Activated CD4-positive, alpha-beta T cell treated with anti-CD3 and anti-CD28 coated beads, Interleukin-2, amount 10 ng/mL, durations not matched to agents 7 days and 5 days (primary cell): ENCODE data around the gene OR52L1. TPM values are rescaled to one million over a fixed set of nuclear protein-coding genes. Genes with fewer than 3 reads are reported as not detected.

Experiments used
- CTCF ChIA-PET: fragments of 350-600 bp; sonication (Branson Sonifier 250); formaldehyde crosslinking; loops from one replicate; lab custom pipeline; 2021; ENCODE audit warnings: antibody characterized with exemption; lab: Charles Lee
- POLR2A ChIA-PET: fragments of 350-600 bp; sonication (Branson Sonifier 250); formaldehyde crosslinking; loops from one replicate; lab custom pipeline; 2021; ENCODE audit warnings: antibody characterized with exemption; lab: Charles Lee
- DNase-seq: peaks from one replicate; pipeline ENCODE4 v3.0.0-alpha.2; 2020
- H3K27ac Mint-ChIP-seq: one replicate; pipeline ENCODE4 v1.8.0; 2021; ENCODE audit warnings: mild to moderate bottlenecking, moderate library complexity, mixed read lengths
- H3K27me3 Mint-ChIP-seq: one replicate; pipeline ENCODE4 v1.8.0; 2021; ENCODE audit warnings: mixed read lengths
- H3K36me3 Mint-ChIP-seq: one replicate; pipeline ENCODE4 v1.8.0; 2021; ENCODE audit warnings: low read depth, mixed read lengths
- H3K4me1 Mint-ChIP-seq: one replicate; pipeline ENCODE4 v1.8.0; 2021; ENCODE audit warnings: mixed read lengths
- H3K4me3 Mint-ChIP-seq: one replicate; pipeline ENCODE4 v1.8.0; 2021; ENCODE audit warnings: mild to moderate bottlenecking, moderate library complexity, mixed read lengths
- H3K9me3 Mint-ChIP-seq: one replicate; pipeline ENCODE4 v1.8.0; 2021; ENCODE audit warnings: mixed read lengths
- total RNA-seq, 2 experiments: library from RNA; stranded (reverse); gene quantifications; one replicate each; pipeline ENCODE4 v1.2.3, GENCODE V29; 2021

The OR52L1 gene
- total RNA-seq = not detected

DNA sequence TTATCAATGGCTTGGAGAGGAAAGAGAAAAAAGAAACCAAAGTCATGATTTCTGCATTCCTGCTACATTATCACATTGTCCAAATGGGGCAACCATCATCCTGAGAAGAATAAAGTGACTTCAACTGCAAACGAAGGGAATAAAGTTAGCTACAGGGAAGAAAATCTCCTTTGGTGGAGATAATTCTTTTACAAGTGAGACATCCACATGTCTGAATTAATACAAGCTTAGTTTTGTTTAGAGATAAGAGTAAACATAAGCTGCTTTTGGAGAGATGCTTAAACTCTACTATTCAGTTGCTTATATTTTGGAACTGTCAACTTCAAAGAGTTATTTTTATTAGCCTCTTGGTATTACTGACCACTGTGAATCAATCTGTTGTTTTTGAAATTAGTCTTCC, at the start of gene OR52L1:
TSS of gene OR52L1 (minus strand) at position 101 of the 400 bp plus-strand sequence. CDS start at position 46, 55 bp downstream.
- no peaks in the 10 kb centered on the region for H3K36me3 Mint-ChIP-seq
- peaks cover 12% of the 10 kb centered on the region for H3K27me3 Mint-ChIP-seq
- ChIA-PET CTCF (no interaction called here), POLR2A (no interaction called here)
- H3K9me3 Mint-ChIP-seq = no peaks in the 10 kb centered on the region
- no peak within 1 kb of the TSS for H3K27ac Mint-ChIP-seq
- DNase-seq = no peak
- no peaks in the 10 kb centered on the region for H3K4me1 Mint-ChIP-seq
- H3K4me3 Mint-ChIP-seq = no peak within 1 kb of the TSS

DNA sequence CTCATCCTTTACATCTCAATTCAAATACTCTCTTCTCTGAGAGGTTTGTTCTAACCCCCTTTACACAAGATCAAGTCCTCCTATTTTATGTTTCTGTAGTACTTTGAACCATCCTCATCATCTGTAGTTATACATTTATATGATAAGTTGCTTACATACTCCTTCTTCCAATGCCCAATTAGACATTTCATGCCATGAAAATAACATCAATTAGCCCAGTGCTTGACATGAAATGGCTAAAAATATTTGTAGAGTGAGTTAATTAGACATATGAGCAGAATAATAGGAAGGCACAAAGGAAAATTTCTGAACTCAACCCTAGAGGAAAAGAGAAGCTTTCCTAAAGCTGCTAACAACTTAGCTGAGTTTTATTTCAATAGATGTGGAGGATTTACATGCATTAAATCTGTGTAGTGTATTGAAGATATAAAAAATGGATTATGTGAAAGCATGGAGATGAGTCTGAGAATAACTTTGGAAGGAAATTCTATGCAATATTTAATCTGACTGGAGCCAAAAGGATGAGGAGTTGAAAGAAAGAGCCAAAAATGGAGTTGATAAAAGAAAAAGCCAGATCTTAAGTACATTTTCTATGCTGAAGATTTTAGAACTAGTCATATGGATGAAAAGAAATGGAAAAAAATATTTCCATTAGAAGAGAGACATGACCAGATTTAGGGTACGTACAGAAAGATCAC, 44.1 kb upstream of the OR52L1 start, which contains the start of gene OR56A1:
TSS of gene OR56A1 (minus strand) at position 51 of the 698 bp plus-strand sequence. CDS start 3,066 bp downstream, outside the sequence.
- H3K27me3 Mint-ChIP-seq = peaks cover 12% of the 10 kb centered on the region
- ChIA-PET POLR2A (no interaction called here), CTCF (no interaction called here)
- no peaks in the 10 kb centered on the region for H3K4me1 Mint-ChIP-seq
- no peaks in the 10 kb centered on the region for H3K9me3 Mint-ChIP-seq
- no peak for DNase-seq
- no peaks in the 10 kb centered on the region for H3K36me3 Mint-ChIP-seq
- H3K27ac Mint-ChIP-seq = no peak within 1 kb of the TSS
- no peak within 1 kb of the TSS for H3K4me3 Mint-ChIP-seq

DNA sequence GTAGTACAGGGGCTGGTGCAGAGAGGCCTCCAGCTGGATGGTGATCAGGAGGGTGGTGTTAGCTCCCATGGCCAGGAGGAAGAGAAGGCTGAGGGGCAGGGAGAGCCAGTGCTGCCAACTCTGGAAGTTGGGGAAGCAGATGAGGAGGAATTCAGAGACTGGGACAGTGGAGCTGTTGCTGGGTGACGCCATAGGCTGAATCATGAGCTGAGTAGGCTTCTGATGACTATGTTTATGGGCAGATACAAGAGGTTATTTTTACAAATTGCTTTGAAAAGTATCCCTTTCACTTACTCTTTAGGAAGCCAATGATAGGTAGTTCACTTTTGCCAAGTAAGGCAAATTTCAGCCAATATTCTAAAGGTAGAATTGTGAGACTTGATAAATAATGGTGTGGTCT, 40.7 kb upstream of the OR52L1 start:
- ChIA-PET POLR2A (no interaction called here), CTCF (no interaction called here)
- Mint-ChIP-seq H3K36me3 (no peaks in the 10 kb centered on the region), H3K4me1 (no peaks in the 10 kb centered on the region), H3K9me3 (no peaks in the 10 kb centered on the region), H3K27me3 (peaks cover 21% of the 10 kb centered on the region), H3K27ac (no peak overlapping the region), H3K4me3 (no peak overlapping the region)
- no peak for DNase-seq

DNA sequence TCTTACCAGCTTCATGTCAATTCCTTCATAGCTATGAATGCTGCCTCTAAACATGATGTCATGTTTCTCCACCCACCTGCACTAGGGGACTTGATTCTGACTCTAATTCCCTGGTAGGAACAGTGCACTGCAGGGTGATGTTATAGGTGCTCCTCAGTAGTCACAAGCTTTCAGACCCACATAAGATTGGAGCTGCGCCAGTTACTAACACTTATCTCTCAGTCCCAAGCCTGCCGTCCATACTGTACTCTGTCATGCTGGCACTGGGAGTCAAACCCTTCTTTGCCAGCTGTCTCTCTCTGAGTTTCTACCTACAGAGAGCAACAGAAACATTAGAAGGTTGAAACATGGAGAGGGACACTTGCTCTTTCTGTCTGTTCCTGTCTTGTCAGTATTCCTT, 38.3 kb upstream of the OR52L1 start:
- H3K9me3 Mint-ChIP-seq = no peaks in the 10 kb centered on the region
- H3K4me1 Mint-ChIP-seq = no peaks in the 10 kb centered on the region
- no peaks in the 10 kb centered on the region for H3K36me3 Mint-ChIP-seq
- H3K27me3 Mint-ChIP-seq = peaks cover 32% of the 10 kb centered on the region
- ChIA-PET POLR2A (no interaction called here), CTCF (interaction anchor here (0.5 to 1.0 kb wide), 2 partner anchors 13 to 238 kb away, joined by 3 to 4 read pairs; no protein-coding TSS in a partner anchor)
- DNase-seq = no peak
- H3K4me3 Mint-ChIP-seq = no peak overlapping the region
- no peak overlapping the region for H3K27ac Mint-ChIP-seq

DNA sequence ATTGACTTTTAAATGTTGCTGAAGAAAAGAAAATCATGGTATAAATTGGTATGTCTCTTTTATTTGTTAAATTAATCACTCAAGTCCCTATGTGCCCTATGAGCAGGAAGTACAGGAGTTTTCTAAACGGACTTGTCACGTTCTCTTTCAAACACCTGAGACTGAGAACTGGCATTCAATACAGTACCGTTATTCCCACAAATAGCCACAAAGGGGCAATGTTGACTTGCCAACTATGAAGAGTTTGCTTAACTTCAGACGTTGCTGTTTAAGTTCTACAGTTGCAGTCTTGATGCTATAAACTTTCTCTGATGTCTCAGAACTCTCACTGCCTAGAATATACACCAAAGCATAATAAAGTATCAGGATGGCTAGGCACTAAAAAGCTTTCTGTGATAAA, 36.2 kb upstream of the OR52L1 start:
- no peaks in the 10 kb centered on the region for H3K36me3 Mint-ChIP-seq
- DNase-seq = peak; percentile 26
- peaks cover 40% of the 10 kb centered on the region for H3K27me3 Mint-ChIP-seq
- ChIA-PET CTCF (interaction anchor here (0.6 kb wide), 1 partner anchor 350 kb away, joined by 3 read pairs; no protein-coding TSS in a partner anchor), POLR2A (no interaction called here)
- no peaks in the 10 kb centered on the region for H3K4me1 Mint-ChIP-seq
- H3K4me3 Mint-ChIP-seq = no peak overlapping the region
- H3K9me3 Mint-ChIP-seq = no peaks in the 10 kb centered on the region
- no peak overlapping the region for H3K27ac Mint-ChIP-seq

DNA sequence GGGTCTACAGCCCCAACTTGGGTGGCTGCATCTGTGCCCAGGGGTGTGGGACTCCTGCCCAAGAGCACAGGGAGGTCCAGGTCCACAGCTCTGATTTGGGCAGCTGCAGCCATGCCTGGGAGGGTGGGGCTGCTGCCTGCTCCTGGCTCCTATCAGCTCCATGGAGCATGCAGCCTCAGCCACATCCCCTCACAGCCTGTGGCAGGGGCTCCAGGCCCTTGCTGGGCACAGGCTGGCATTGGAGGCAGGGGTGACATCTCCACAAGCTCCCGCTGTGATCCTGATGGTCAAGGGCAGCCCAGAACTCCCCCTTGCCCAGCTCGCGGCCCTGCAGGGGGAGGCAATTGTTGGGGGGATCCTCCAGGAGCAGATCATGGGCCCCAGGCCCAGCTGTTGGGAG, 26.3 kb upstream of the OR52L1 start:
- Mint-ChIP-seq H3K9me3 (peaks cover 4% of the 10 kb centered on the region), H3K4me1 (no peaks in the 10 kb centered on the region), H3K27ac (no peak overlapping the region), H3K4me3 (no peak overlapping the region), H3K27me3 (peaks cover 14% of the 10 kb centered on the region), H3K36me3 (no peaks in the 10 kb centered on the region)
- no peak for DNase-seq
- CTCF ChIA-PET = interaction anchor here (1.1 kb wide), 1 partner anchor 338 kb away, joined by 3 read pairs; no protein-coding TSS in a partner anchor
- POLR2A ChIA-PET = no interaction called here

DNA sequence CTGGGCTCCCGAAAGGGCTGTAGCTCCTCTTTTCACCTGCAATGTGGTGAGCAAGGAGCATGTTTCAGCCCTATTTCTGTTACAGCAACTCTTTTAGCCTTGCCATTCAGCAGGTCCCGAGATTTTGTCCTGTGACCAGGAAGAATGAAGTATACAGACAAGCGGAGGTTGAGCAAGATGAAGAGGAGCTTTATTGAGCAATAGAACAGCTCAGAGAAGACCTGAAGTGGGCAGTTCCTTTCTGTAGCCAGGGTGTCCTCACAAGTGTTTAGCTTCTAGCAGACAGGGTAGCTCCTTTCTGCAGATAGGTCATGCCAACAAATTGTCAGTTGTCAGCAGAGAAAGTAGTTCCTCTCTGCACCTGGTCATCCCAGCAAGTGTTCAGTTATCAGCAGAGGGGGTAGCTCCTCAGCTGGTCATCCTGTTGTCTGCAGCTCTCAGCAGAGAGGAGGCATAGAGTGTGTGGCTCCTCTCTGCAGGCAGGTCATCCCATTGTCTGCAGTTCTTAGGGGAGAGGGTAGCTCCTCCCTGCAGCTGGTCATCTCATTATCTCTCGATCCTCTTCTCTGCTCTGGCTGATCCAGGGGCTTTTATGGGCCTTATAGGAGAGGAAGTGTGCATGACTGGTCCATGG, 25.4 kb upstream of the OR52L1 start:
- peaks cover 4% of the 10 kb centered on the region for H3K9me3 Mint-ChIP-seq
- no peaks in the 10 kb centered on the region for H3K4me1 Mint-ChIP-seq
- no peaks in the 10 kb centered on the region for H3K36me3 Mint-ChIP-seq
- POLR2A ChIA-PET = no interaction called here
- H3K4me3 Mint-ChIP-seq = no peak overlapping the region
- H3K27me3 Mint-ChIP-seq = peaks cover 14% of the 10 kb centered on the region
- H3K27ac Mint-ChIP-seq = no peak overlapping the region
- DNase-seq = no peak
- CTCF ChIA-PET = interaction anchor here (0.8 kb wide), 1 partner anchor 40 kb away, joined by 3 read pairs; no protein-coding TSS in a partner anchor

DNA sequence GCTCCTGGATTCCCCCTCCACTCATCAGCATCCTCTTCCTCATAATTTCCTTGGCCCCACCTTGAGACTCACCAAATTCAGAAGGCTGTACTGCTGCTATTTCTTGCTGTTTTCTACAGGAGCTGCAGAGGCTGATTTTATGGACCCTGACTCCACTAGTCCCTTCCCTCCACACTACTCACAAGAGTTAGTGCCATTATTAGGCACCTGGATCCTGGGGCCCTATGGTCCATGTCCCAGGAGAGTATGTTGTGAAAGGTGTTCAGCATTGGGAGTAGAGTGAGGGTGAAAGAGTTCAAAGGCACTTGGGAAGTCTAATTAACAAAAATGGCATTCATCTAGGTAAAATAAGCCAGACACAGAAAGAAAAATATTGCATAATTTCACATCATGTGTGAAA, 20.1 kb upstream of the OR52L1 start, which contains the start of gene OR56A4:
TSS of gene OR56A4 (minus strand) at position 101 of the 400 bp plus-strand sequence. CDS start 3,954 bp downstream, outside the sequence.
- H3K9me3 Mint-ChIP-seq = no peaks in the 10 kb centered on the region
- no peak within 1 kb of the TSS for H3K27ac Mint-ChIP-seq
- H3K4me3 Mint-ChIP-seq = no peak within 1 kb of the TSS
- no peaks in the 10 kb centered on the region for H3K36me3 Mint-ChIP-seq
- no peaks in the 10 kb centered on the region for H3K4me1 Mint-ChIP-seq
- CTCF ChIA-PET = no interaction called here
- POLR2A ChIA-PET = no interaction called here
- no peak for DNase-seq
- H3K27me3 Mint-ChIP-seq = peaks cover 17% of the 10 kb centered on the region

DNA sequence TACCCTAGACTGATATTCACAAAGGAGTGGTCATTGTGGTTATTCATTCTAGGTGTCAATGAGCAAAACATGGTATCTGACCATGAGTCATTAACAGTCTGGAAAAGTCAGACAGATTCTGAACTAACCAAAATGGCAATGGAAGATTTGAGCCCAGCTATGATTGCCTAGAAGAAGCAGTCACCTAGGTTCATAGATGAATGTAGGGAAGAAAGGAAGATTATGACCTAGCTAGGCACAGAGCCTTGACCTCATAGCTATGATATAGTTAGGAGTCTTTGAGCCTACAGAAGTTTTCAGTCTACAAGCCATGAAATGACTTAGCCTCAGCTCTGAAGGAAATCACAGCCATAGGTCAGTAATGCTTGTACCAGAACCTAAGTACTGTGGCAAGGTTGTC, 19.6 kb upstream of the OR52L1 start:
- ChIA-PET CTCF (no interaction called here), POLR2A (no interaction called here)
- no peak overlapping the region for H3K27ac Mint-ChIP-seq
- H3K4me1 Mint-ChIP-seq = no peaks in the 10 kb centered on the region
- H3K36me3 Mint-ChIP-seq = no peaks in the 10 kb centered on the region
- no peak overlapping the region for H3K4me3 Mint-ChIP-seq
- no peak for DNase-seq
- H3K27me3 Mint-ChIP-seq = peaks cover 18% of the 10 kb centered on the region
- no peaks in the 10 kb centered on the region for H3K9me3 Mint-ChIP-seq

DNA sequence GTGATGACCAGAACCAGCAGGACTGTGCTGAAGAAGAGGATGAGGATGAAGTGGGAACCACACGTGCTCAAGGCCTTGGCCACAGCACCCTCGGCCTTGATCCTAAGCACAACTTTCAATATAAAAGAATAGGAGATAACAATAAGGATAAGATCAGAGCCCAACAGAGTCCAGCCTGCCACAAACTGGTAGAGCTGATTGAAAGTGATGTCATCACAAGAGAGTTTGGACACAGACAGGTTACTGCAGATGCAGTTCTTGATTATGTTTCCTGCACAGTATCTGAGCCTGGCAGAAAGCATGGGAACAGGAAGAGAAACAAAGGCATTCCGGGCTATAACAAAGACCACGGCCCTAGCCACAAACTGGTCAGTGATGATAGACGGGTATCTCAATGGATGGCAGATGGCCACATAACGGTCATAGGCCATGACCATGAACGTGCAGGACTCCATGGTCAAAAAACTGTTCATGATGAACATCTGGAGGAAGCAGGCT, 15.5 kb upstream of the OR52L1 start:
- H3K4me3 Mint-ChIP-seq = no peak overlapping the region
- CTCF ChIA-PET = no interaction called here
- no peak overlapping the region for H3K27ac Mint-ChIP-seq

DNA sequence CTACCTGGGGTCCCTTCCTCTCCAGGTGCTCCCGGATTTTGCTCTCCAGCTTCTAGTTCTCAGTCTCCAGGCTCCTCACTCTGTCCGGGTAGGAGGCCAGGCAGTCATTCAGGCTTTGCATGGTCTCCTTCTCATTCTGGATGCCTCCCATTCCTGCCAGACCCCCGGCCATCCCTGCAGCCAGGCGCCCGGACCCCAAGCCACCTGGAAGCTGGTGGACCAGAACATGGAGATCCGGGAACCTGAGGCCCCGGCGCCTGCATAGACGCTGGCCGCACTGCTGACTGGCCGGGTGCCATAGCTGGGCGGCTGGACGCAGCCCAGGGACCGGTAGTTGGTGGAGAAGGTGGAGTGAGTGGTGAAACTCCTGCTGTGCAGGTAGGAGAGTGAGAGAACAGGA, 8.0 kb upstream of the OR52L1 start:
- ChIA-PET POLR2A (no interaction called here), CTCF (no interaction called here)
- H3K27me3 Mint-ChIP-seq = peaks cover 8% of the 10 kb centered on the region
- no peak overlapping the region for H3K4me3 Mint-ChIP-seq
- H3K9me3 Mint-ChIP-seq = no peaks in the 10 kb centered on the region
- no peak for DNase-seq
- no peaks in the 10 kb centered on the region for H3K36me3 Mint-ChIP-seq
- H3K27ac Mint-ChIP-seq = no peak overlapping the region
- H3K4me1 Mint-ChIP-seq = no peaks in the 10 kb centered on the region

More for the DNA sequence above, 15.5 kb upstream of the OR52L1 start:
- Mint-ChIP-seq H3K27me3 (peaks cover 16% of the 10 kb centered on the region), H3K4me1 (no peaks in the 10 kb centered on the region), H3K36me3 (no peaks in the 10 kb centered on the region), H3K9me3 (no peaks in the 10 kb centered on the region)
- no peak for DNase-seq
- POLR2A ChIA-PET = no interaction called here

DNA sequence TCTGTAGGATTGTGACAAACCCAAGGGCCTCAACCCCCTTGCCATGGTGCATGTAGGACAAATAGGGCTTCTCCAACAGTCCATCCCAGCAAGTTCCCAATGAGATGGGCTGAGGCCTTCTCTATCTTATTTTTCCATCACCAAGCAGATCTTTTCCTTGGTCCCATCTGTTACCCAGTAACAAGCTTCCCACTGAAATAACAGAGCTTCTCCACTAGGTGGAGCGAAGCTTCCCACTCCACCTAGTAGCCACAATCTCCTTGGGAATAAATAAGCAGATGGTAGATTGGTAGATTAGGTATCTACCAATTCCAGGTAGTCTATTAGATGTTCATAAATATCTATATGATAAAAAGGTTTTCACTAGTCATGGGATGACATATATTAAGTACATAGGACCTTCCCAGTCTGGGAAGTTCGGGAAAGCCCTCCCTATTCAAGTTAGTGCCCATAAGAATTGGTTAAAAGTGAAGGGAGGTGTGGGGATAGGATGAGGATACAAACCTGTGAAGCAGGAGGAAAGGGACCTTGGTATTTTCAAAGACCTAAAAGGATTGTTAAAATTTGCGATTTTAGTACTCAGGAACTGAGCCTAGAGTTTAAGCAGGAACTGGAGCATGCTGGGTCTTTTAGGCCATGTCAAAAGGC, 5.9 kb upstream of the OR52L1 start:
- ChIA-PET CTCF (no interaction called here), POLR2A (no interaction called here)
- no peak overlapping the region for H3K4me3 Mint-ChIP-seq
- no peaks in the 10 kb centered on the region for H3K4me1 Mint-ChIP-seq
- H3K9me3 Mint-ChIP-seq = no peaks in the 10 kb centered on the region
- H3K27ac Mint-ChIP-seq = no peak overlapping the region
- H3K27me3 Mint-ChIP-seq = peaks cover 6% of the 10 kb centered on the region
- no peak for DNase-seq
- no peaks in the 10 kb centered on the region for H3K36me3 Mint-ChIP-seq

DNA sequence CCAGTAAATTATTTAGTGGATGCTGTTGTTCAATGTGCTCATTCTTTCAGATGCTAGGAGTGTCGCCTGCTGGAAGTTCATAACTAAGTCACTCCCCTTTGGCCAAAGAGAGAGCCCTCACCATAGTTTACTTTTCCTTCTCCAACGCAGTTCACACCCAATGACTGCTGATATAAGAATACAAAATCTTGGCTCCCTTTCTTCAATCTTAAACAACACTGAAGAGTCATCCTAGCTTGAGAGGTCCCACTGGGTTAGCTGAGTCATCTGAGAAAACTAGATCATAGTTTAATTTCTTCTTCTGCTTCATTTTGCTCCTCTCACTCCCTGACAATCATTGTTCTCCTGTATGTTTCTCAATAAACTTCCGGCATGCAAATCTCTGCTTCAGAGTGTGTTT, 5.4 kb upstream of the OR52L1 start:
- Mint-ChIP-seq H3K36me3 (no peaks in the 10 kb centered on the region), H3K4me3 (no peak overlapping the region), H3K27ac (no peak overlapping the region), H3K4me1 (no peaks in the 10 kb centered on the region), H3K27me3 (peaks cover 8% of the 10 kb centered on the region), H3K9me3 (no peaks in the 10 kb centered on the region)
- CTCF ChIA-PET = no interaction called here
- no peak for DNase-seq
- POLR2A ChIA-PET = no interaction called here
